H9 (cell line): ENCODE results near the gene MARF1. TPM values are rescaled to one million over a fixed set of nuclear protein-coding genes. Genes with fewer than 3 reads are reported as not detected.

ENCODE experiments used
- DNase-seq: peaks from one replicate; pipeline ENCODE4 v3.0.0-alpha.2; 2017
- H2AFZ ChIP-seq: one replicate; pipeline ENCODE4 v1.6.1; 2013; ENCODE audit warnings: mild to moderate bottlenecking, low read length, control low read depth, moderate library complexity
- H2AK5ac ChIP-seq: 2 replicates; pipeline ENCODE4 v1.6.1; 2013; ENCODE audit warnings: low read length, control low read depth, mixed read lengths; ENCODE audit not compliant: insufficient read length
- H2BK120ac ChIP-seq: one replicate; pipeline ENCODE4 v1.6.1; 2013; ENCODE audit warnings: low read depth, mild to moderate bottlenecking, low read length, control low read depth, inconsistent platforms; ENCODE audit not compliant: poor library complexity, severe bottlenecking
- H2BK12ac ChIP-seq: 2 replicates; pipeline ENCODE4 v1.6.1; 2013; ENCODE audit warnings: low read length, control low read depth, mixed read lengths, low read depth; ENCODE audit not compliant: insufficient read length
- H2BK15ac ChIP-seq: 2 replicates; pipeline ENCODE4 v1.6.1; 2013; ENCODE audit warnings: low read depth, low read length, control low read depth
- H2BK20ac ChIP-seq: one replicate; pipeline ENCODE4 v1.6.1; 2013; ENCODE audit warnings: low read depth, mild to moderate bottlenecking, low read length, control low read depth, inconsistent platforms; ENCODE audit not compliant: poor library complexity, severe bottlenecking
- H2BK5ac ChIP-seq: 2 replicates; pipeline ENCODE4 v1.6.1; 2013; ENCODE audit warnings: low read length, control low read depth, mixed read lengths; ENCODE audit not compliant: insufficient read length
- H3K14ac ChIP-seq: 2 replicates; pipeline ENCODE4 v1.6.1; 2013; ENCODE audit warnings: low read length, control low read depth; ENCODE audit not compliant: insufficient read depth
- H3K18ac ChIP-seq: 2 replicates; pipeline ENCODE4 v1.6.1; 2013; ENCODE audit warnings: low read depth, mild to moderate bottlenecking, mixed read lengths, low read length, control low read depth; ENCODE audit not compliant: insufficient read length
- H3K23ac ChIP-seq: 2 replicates; pipeline ENCODE4 v1.6.1; 2013; ENCODE audit warnings: low read length, control low read depth, mixed read lengths, low read depth; ENCODE audit not compliant: insufficient read length
- H3K23me2 ChIP-seq: 2 replicates; pipeline ENCODE4 v1.6.1; 2013; ENCODE audit warnings: low read depth, mild to moderate bottlenecking, mixed read lengths, low read length, control low read depth; ENCODE audit not compliant: insufficient read length, poor library complexity, severe bottlenecking
- H3K27ac ChIP-seq: 2 replicates; pipeline ENCODE4 v1.5.1; 2013; ENCODE audit warnings: low read length, control low read depth, mixed read lengths, low read depth; ENCODE audit not compliant: insufficient read length
- H3K27me3 ChIP-seq: 2 replicates; pipeline ENCODE4 v1.6.1; 2013; ENCODE audit warnings: low read length, control low read depth, inconsistent platforms; ENCODE audit not compliant: insufficient read depth
- H3K4ac ChIP-seq: 2 replicates; pipeline ENCODE4 v1.6.1; 2013; ENCODE audit warnings: low read depth, mild to moderate bottlenecking, control low read depth, inconsistent platforms, low read length, moderate library complexity
- H3K4me1 ChIP-seq: 2 replicates; pipeline ENCODE4 v1.6.1; 2013; ENCODE audit warnings: low read length, control low read depth, inconsistent platforms; ENCODE audit not compliant: insufficient read depth
- H3K4me2 ChIP-seq: 2 replicates; pipeline ENCODE4 v1.6.1; 2013; ENCODE audit warnings: low read length, control low read depth, mixed read lengths; ENCODE audit not compliant: insufficient read length, insufficient read depth
- H3K56ac ChIP-seq: 2 replicates; pipeline ENCODE4 v1.6.1; 2013; ENCODE audit warnings: low read depth, mild to moderate bottlenecking, mixed read lengths, low read length, control low read depth; ENCODE audit not compliant: insufficient read length
- H3K79me1 ChIP-seq: 2 replicates; pipeline ENCODE4 v1.6.1; 2013; ENCODE audit warnings: low read depth, mild to moderate bottlenecking, moderate library complexity, low read length, control low read depth, inconsistent platforms; ENCODE audit not compliant: insufficient read depth, poor library complexity, severe bottlenecking
- H3K79me2 ChIP-seq: 2 replicates; pipeline ENCODE4 v1.6.1; 2013; ENCODE audit warnings: low read length, control low read depth, inconsistent platforms; ENCODE audit not compliant: insufficient read depth
- H3K9ac ChIP-seq: 2 replicates; pipeline ENCODE4 v1.6.1; 2013; ENCODE audit warnings: low read length, control low read depth, mixed read lengths; ENCODE audit not compliant: insufficient read length; ENCODE audit errors: extremely low read depth
- H3K9me3 ChIP-seq: one replicate; pipeline ENCODE4 v1.6.1; 2013; ENCODE audit warnings: low read depth, low read length, inconsistent platforms; ENCODE audit not compliant: control insufficient read depth
- H3T11ph ChIP-seq: one replicate; pipeline ENCODE4 v1.6.1; 2013; ENCODE audit warnings: mild to moderate bottlenecking, low read length, control low read depth, inconsistent platforms
- H4K20me1 ChIP-seq: one replicate; pipeline ENCODE4 v1.6.1; 2013; ENCODE audit not compliant: control insufficient read depth, insufficient read length, insufficient read depth
- H4K5ac ChIP-seq: 2 replicates; pipeline ENCODE4 v1.6.1; 2013; ENCODE audit warnings: low read depth, mild to moderate bottlenecking, mixed read lengths, low read length, control low read depth; ENCODE audit not compliant: insufficient read length
- H4K8ac ChIP-seq: replicated peaks from 2 replicates; pipeline ENCODE4 v1.6.1; 2013; ENCODE audit warnings: low read length, control low read depth, mixed read lengths, low read depth; ENCODE audit not compliant: insufficient read length
- H4K91ac ChIP-seq: 2 replicates; pipeline ENCODE4 v1.6.1; 2013; ENCODE audit warnings: low read depth, mild to moderate bottlenecking, moderate library complexity, mixed read lengths, low read length, control low read depth; ENCODE audit not compliant: insufficient read length
- H3K27ac Mint-ChIP-seq, 3 experiments: 2 replicates in 2 of 3; 3 replicates in 1 of 3; pipeline ENCODE4 v1.8.0; 2020 to 2021; ENCODE audit warnings: mixed read lengths in 3 of 3, mild to moderate bottlenecking in 1 of 3, moderate library complexity in 1 of 3
- H3K27me3 Mint-ChIP-seq: 2 replicates; pipeline ENCODE4 v1.8.0; 2021; ENCODE audit warnings: low read depth, mild to moderate bottlenecking, moderate library complexity, mixed read lengths
- H3K36me3 Mint-ChIP-seq, 3 experiments: 2 replicates in 2 of 3; 3 replicates in 1 of 3; pipeline ENCODE4 v1.8.0; 2020 to 2021; ENCODE audit warnings: low read depth in 3 of 3, mixed read lengths in 3 of 3; ENCODE audit not compliant: insufficient read depth in 1 of 3
- H3K4me1 Mint-ChIP-seq, 2 experiments: 2 replicates each; pipeline ENCODE4 v1.8.0; 2020; ENCODE audit warnings: mixed read lengths in 2 of 2
- H3K4me3 Mint-ChIP-seq, 2 experiments: 2 replicates in 1 of 2; 3 replicates in 1 of 2; pipeline ENCODE4 v1.8.0; 2020 to 2021; ENCODE audit warnings: mild to moderate bottlenecking in 2 of 2, mixed read lengths in 2 of 2, moderate library complexity in 1 of 2
- H3K9me3 Mint-ChIP-seq, 2 experiments: 2 replicates in 1 of 2; 3 replicates in 1 of 2; pipeline ENCODE4 v1.8.0; 2020; ENCODE audit warnings: mild to moderate bottlenecking in 2 of 2, mixed read lengths in 2 of 2, moderate library complexity in 1 of 2
- WGBS: extraction: QIAGEN DNeasy Blood & Tissue Kit; methylation state at CpG from one replicate; pipeline ENCODE4 v1.1.7; 2013; ENCODE audit warnings: missing lambda C conversion rate, low lambda C conversion rate, mixed read lengths; ENCODE audit not compliant: insufficient read length; ENCODE audit errors: extremely low coverage; 5-methylcytosine and 5-hydroxymethylcytosine counted together
- total RNA-seq: library from RNA; stranded (reverse); gene quantifications from 2 replicates; pipeline ENCODE4 v1.2.1, GENCODE V29; 2021
- TF ChIP-seq, protein P1 (sequence below): fragments of 200-600 bp; sonication (generic); conservative IDR thresholded peaks from 3 replicates; pipeline ENCODE4 v1.8.0; 2021; ENCODE audit warnings: antibody characterized with exemption, mild to moderate bottlenecking

MARF1 gene
- total RNA-seq, 1 experiment from 2014 or later, result 23.3 TPM

DNA sequence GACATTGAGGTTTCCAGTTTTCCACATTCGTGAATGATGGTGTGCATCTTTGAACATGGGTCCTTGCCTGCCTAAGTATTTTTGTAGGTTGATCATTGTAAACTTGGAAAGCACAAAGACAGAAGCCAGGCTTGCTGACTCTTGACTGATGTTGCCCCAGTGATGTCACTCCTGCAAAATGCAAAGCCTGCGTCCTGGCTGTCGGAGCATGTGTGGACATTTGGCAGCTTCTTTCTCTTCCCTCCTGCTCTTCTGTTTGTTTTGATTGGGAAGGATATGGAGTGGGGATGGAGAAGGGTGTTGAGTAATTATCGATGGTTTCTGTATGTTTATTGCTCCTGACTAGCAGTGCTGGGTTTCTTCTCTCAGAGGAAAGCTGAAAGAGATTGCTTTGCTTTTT lies 10.3 kb upstream of the MARF1 start:
- no peak overlapping the region for H2BK5ac ChIP-seq
- H3K27ac ChIP-seq, result no peak overlapping the region
- H2BK20ac ChIP-seq, result no peak overlapping the region
- H2BK15ac ChIP-seq, result no peak overlapping the region
- Mint-ChIP-seq H3K27ac (no peak overlapping the region; a peak in 1 of 7 replicates), H3K9me3 (0 out of 5 replicates have a peak, but pooled peaks cover 0 to 2% of the 10 kb centered on the region in 2 experiments), H3K4me1 (peaks cover 7 to 9% of the 10 kb centered on the region in 2 experiments; a peak in 3 of 4 replicates), H3K27me3 (no peaks in the 10 kb centered on the region; the same call in 1 of the 2 replicates), H3K4me3 (no peak overlapping the region), H3K36me3 (peaks cover 2 to 11% (median 6%) of the 10 kb centered on the region in 3 experiments; a peak in 5 of 7 replicates)
- no peak overlapping the region for H2AFZ ChIP-seq
- no peak overlapping the region for H3T11ph ChIP-seq
- no peak overlapping the region for H2AK5ac ChIP-seq
- H3K9me3 ChIP-seq, result no peaks in the 10 kb centered on the region
- H2BK12ac ChIP-seq, result no peak overlapping the region
- no peak overlapping the region for H3K14ac ChIP-seq
- H4K20me1 ChIP-seq, result peaks cover 2% of the 10 kb centered on the region
- H4K5ac ChIP-seq, result no peak overlapping the region
- H4K91ac ChIP-seq, result no peak overlapping the region
- DNase-seq, result no peak
- peaks cover 6% of the 10 kb centered on the region for H3K23me2 ChIP-seq
- H3K56ac ChIP-seq, result no peak overlapping the region
- H2BK120ac ChIP-seq, result no peak overlapping the region
- no peak overlapping the region for H3K23ac ChIP-seq
- no peaks in the 10 kb centered on the region for H3K27me3 ChIP-seq
- H3K4ac ChIP-seq, result no peak overlapping the region
- TF ChIP-seq, protein P1, sequence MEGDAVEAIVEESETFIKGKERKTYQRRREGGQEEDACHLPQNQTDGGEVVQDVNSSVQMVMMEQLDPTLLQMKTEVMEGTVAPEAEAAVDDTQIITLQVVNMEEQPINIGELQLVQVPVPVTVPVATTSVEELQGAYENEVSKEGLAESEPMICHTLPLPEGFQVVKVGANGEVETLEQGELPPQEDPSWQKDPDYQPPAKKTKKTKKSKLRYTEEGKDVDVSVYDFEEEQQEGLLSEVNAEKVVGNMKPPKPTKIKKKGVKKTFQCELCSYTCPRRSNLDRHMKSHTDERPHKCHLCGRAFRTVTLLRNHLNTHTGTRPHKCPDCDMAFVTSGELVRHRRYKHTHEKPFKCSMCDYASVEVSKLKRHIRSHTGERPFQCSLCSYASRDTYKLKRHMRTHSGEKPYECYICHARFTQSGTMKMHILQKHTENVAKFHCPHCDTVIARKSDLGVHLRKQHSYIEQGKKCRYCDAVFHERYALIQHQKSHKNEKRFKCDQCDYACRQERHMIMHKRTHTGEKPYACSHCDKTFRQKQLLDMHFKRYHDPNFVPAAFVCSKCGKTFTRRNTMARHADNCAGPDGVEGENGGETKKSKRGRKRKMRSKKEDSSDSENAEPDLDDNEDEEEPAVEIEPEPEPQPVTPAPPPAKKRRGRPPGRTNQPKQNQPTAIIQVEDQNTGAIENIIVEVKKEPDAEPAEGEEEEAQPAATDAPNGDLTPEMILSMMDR, result no peak
- no peak overlapping the region for H3K9ac ChIP-seq
- H3K79me2 ChIP-seq, result no peaks in the 10 kb centered on the region; the same call in 1 of the 2 replicates
- H4K8ac ChIP-seq, result no peak overlapping the region
- H3K4me2 ChIP-seq, result no peak overlapping the region
- no peak overlapping the region for H3K18ac ChIP-seq
- H3K4me1 ChIP-seq, result no peaks in the 10 kb centered on the region
- peaks cover 11% of the 10 kb centered on the region for H3K79me1 ChIP-seq
- no CpG with 5 or more reads among the region's 4 CpGs for WGBS
